DMS114 treated with DMSO at 0.1 percent for 48 hours (cell line): Measurements from ENCODE around the gene RNF169.
"Not testable (repeated sequence)": the region's sequence is repeated elsewhere in the genome, so short reads cannot be mapped to it uniquely, and the experiment has no call there.

Source experiments
- DNase-seq: peaks from one replicate; lab custom pipeline; 2025; ENCODE audit not compliant: unreplicated experiment; lab: John Stamatoyannopoulos, UW

RNF169 gene

GRCh38 chr11:74818283-74818946 is 69.8 kb downstream of the RNF169 start:
- no peak for DNase-seq

- no peak for DNase-seq
Observed at GRCh38 chr11:74819400-74819799, 70.8 kb downstream of the RNF169 start.

GRCh38 chr11:74820763-74821162 is 72.1 kb downstream of the RNF169 start:
- no peak for DNase-seq

- no peak for DNase-seq
Observed at GRCh38 chr11:74822170-74822569, 73.5 kb downstream of the RNF169 start.

GRCh38 chr11:74824285-74824982 is 75.8 kb downstream of the RNF169 start:
- no peak for DNase-seq

- not testable (repeated sequence) for DNase-seq
Observed at GRCh38 chr11:74825596-74825995, 76.9 kb downstream of the RNF169 start.

GRCh38 chr11:74826901-74827300 is 78.3 kb downstream of the RNF169 start:
- no peak for DNase-seq

GRCh38 chr11:74837191-74837590 is 88.5 kb downstream of the RNF169 start:
- DNase-seq, result no peak

- DNase-seq, result no peak
Observed at GRCh38 chr11:74838188-74838587, 89.5 kb downstream of the RNF169 start.

- no peak for DNase-seq
Observed at GRCh38 chr11:74839446-74839845, 90.8 kb downstream of the RNF169 start.

- no peak for DNase-seq
Observed at GRCh38 chr11:74839971-74840370, 91.3 kb downstream of the RNF169 start.

- DNase-seq, result no peak
Observed at GRCh38 chr11:74840486-74840885, 91.8 kb downstream of the RNF169 start.

- DNase-seq, result no peak
Observed at GRCh38 chr11:74842967-74843366, 94.3 kb downstream of the RNF169 start.

- DNase-seq, result no peak
Observed at GRCh38 chr11:74844072-74844471, 95.4 kb downstream of the RNF169 start.

- DNase-seq, result no peak
Observed at GRCh38 chr11:74844865-74845264, 96.2 kb downstream of the RNF169 start.

- DNase-seq, result no peak
Observed at GRCh38 chr11:74845978-74846517, 97.4 kb downstream of the RNF169 start.

- no peak for DNase-seq
Observed at GRCh38 chr11:74846770-74847169, 98.1 kb downstream of the RNF169 start.

- no peak for DNase-seq
Observed at GRCh38 chr11:74847395-74847794, 98.7 kb downstream of the RNF169 start.

- no peak for DNase-seq
Observed at GRCh38 chr11:74847895-74848294, 99.2 kb downstream of the RNF169 start.

- DNase-seq, result no peak
Observed at GRCh38 chr11:74849525-74850391, 101.1 kb downstream of the RNF169 start.

- no peak for DNase-seq
Observed at GRCh38 chr11:74853223-74853622, 104.6 kb downstream of the RNF169 start.
